Right lobe of liver (tissue), 6 donors: ENCODE measurements around the gene CCDC184. TPM values are rescaled to one million over a fixed set of nuclear protein-coding genes. Genes with fewer than 3 reads are reported as not detected.

Experiments used
- ATAC-seq, 4 donors: fragments of 200-7000 bp; cut with Tn5 transposase; one replicate each; pipeline ENCODE4 v1.9.1; 2020; ENCODE audit warnings: mild to moderate bottlenecking in 4 of 4, moderate library complexity in 4 of 4
- DNase-seq, 3 donors: peaks; one replicate each; pipeline ENCODE4 v3.0.0-alpha.2; 2020
- H3K27ac ChIP-seq, 3 donors: fragments of 200-600 bp; one replicate each; pipeline ENCODE4 v1.8.0; 2022
- H3K27me3 ChIP-seq, 2 donors: fragments of 200-600 bp; one replicate each; pipeline ENCODE4 v1.8.0; 2022
- H3K36me3 ChIP-seq, 4 donors: fragments of 200-600 bp; sonication (generic) in 1 of 4; one replicate each; pipeline versions ENCODE4 v1.5.1 to v1.8.0; 2017 to 2022; ENCODE audit warnings: control low read depth in 1 of 4
- H3K4me1 ChIP-seq, 4 donors: fragments of 200-600 bp; sonication (generic) in 1 of 4; one replicate each; pipeline versions ENCODE4 v1.5.1 to v1.8.0; 2017 to 2022; ENCODE audit warnings: control low read depth in 1 of 4
- H3K4me3 ChIP-seq, 3 donors: fragments of 200-600 bp; one replicate each; pipeline ENCODE4 v1.8.0; 2022
- H3K9me3 ChIP-seq, 4 donors: fragments of 200-600 bp; sonication (generic) in 1 of 4; one replicate each; pipeline versions ENCODE4 v1.5.1 to v1.8.0; 2017 to 2022; ENCODE audit warnings: control low read depth in 1 of 4
- POLR2A ChIP-seq: fragments of 450-650 bp; IDR thresholded peaks from one replicate; pipeline ENCODE4 v1.6.1; 2017; ENCODE audit warnings: antibody characterized with exemption, mild to moderate bottlenecking
- WGBS: methylation state at CpG from one replicate; pipeline ENCODE4 v1.1.6; 2018; ENCODE audit warnings: low coverage, low lambda C conversion rate; ENCODE audit not compliant: insufficient coverage; ENCODE audit errors: missing lambda C conversion rate; 5-methylcytosine and 5-hydroxymethylcytosine counted together
- intact Hi-C, 2 donors: fragments of 100-400 bp; cut with DNase I; formaldehyde crosslinking; loops; one replicate each; pipeline versions ENCODE4 v1.11.2 to v1.14.1; 2022
- long read RNA-seq: library from polyadenylated mRNA; unstranded; transcript quantifications from one replicate; pipeline ENCODE4 v2.0.0, GENCODE V29; 2019
- total RNA-seq, 6 experiments: library from RNA; depleted of rRNA in 2 of 6; stranded (reverse); fragments of >200 nt in 2 of 6; fragmentation: NEBNext Ultra II Directional in 3 of 6; extraction: Animal tissue kit (Norgen Biotek cat#: 25700) in 3 of 6; gene quantifications; one replicate each; pipeline versions ENCODE4 v1.1.0 to v1.2.4, GENCODE V29; 2016 to 2023
- TF ChIP-seq, protein P1 (sequence below), 4 donors: fragments of 200-600 bp in 3 of 4; fragments of 450-650 bp in 1 of 4; IDR thresholded peaks; one replicate each; pipeline versions ENCODE4 v1.5.1 to v1.8.0; 2016 to 2022; ENCODE audit warnings: antibody characterized with exemption in 4 of 4, mild to moderate bottlenecking in 2 of 4
- donor health status: DM: no; HTN: yes; CAD: no.
- donor health status: DM: no; HTN: no; CAD: no.
- donor health status: DM: no; HTN: no; CAD: no.
- donor health status: DM: no; HTN: yes; CAD: no.
- donor health status: DM: no; HTN: yes; CAD: no.

The CCDC184 gene
- under 1 TPM in 3 of 6 experiments, not detected in 3; 0.11 to 0.46 (median 0.23) TPM for total RNA-seq
- long read RNA-seq, result 0 reads

- Histone ChIP-seq H3K4me3 (peak within 1 kb of the TSS; percentile 39 to 56 (median 43)), H3K4me1 (peaks cover 0 to 12% (median 0%) of the 10 kb centered on the region in 4 donors), H3K27ac (no peak within 1 kb of the TSS), H3K27me3 (peaks cover 0 to 12% of the 10 kb centered on the region in 2 donors), H3K36me3 (no peaks in the 10 kb centered on the region), H3K9me3 (no peaks in the 10 kb centered on the region)
- no peak for TF ChIP-seq POLR2A
- TF ChIP-seq, protein P1, sequence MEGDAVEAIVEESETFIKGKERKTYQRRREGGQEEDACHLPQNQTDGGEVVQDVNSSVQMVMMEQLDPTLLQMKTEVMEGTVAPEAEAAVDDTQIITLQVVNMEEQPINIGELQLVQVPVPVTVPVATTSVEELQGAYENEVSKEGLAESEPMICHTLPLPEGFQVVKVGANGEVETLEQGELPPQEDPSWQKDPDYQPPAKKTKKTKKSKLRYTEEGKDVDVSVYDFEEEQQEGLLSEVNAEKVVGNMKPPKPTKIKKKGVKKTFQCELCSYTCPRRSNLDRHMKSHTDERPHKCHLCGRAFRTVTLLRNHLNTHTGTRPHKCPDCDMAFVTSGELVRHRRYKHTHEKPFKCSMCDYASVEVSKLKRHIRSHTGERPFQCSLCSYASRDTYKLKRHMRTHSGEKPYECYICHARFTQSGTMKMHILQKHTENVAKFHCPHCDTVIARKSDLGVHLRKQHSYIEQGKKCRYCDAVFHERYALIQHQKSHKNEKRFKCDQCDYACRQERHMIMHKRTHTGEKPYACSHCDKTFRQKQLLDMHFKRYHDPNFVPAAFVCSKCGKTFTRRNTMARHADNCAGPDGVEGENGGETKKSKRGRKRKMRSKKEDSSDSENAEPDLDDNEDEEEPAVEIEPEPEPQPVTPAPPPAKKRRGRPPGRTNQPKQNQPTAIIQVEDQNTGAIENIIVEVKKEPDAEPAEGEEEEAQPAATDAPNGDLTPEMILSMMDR (IDR thresholded peaks at IDR 0.05), result peak in 1 of 4 donors; percentile 18
- ATAC-seq, result peak; percentile 60 to 79 (median 72)
- intact Hi-C loops, result no loop called here
- 1% methylated on average over 24 of the region's 61 CpGs for WGBS
- peak; percentile 41 to 59 (median 53) for DNase-seq
Observed at GRCh38 chr12:48183091-48183875, at the start of gene CCDC184. TSS of gene CCDC184 (plus strand) at chr12:48183644. CDS start at chr12:48184123, 479 bp downstream.

GRCh38 chr12:48135027-48135426 lies 48.4 kb upstream of the CCDC184 start:
- Histone ChIP-seq H3K27me3 (no peaks in the 10 kb centered on the region), H3K9me3 (no peaks in the 10 kb centered on the region), H3K36me3 (no peaks in the 10 kb centered on the region), H3K4me1 (no peaks in the 10 kb centered on the region), H3K4me3 (no peak overlapping the region), H3K27ac (no peak overlapping the region)
- intact Hi-C loops, result no loop called here
- WGBS, result 100% methylated on average over 4 of the region's 5 CpGs
- DNase-seq, result no peak
- no peak for ATAC-seq
- no peak for TF ChIP-seq POLR2A
- TF ChIP-seq, protein P1 (IDR thresholded peaks at IDR 0.05), result no peak

- DNase-seq (no peak), ATAC-seq (no peak)
- H3K36me3 ChIP-seq, result peaks cover 0 to 27% (median 4%) of the 10 kb centered on the region in 4 donors
- no peaks in the 10 kb centered on the region for H3K9me3 ChIP-seq
- H3K27me3 ChIP-seq, result no peaks in the 10 kb centered on the region
- intact Hi-C loops, result no loop called here
- no peaks in the 10 kb centered on the region for H3K4me1 ChIP-seq
- H3K27ac ChIP-seq, result no peak overlapping the region
- no peak for TF ChIP-seq POLR2A
- TF ChIP-seq, protein P1 (IDR thresholded peaks at IDR 0.05), result no peak
- no peak overlapping the region for H3K4me3 ChIP-seq
- 92% methylated on average over 6 of the region's 7 CpGs for WGBS
Observed at GRCh38 chr12:48142818-48143674, 40.4 kb upstream of the CCDC184 start.

- DNase-seq (no peak), ATAC-seq (no peak)
- no peaks in the 10 kb centered on the region for H3K4me1 ChIP-seq
- TF ChIP-seq, protein P1 (IDR thresholded peaks at IDR 0.05), result no peak
- TF ChIP-seq POLR2A, result no peak
- peaks cover 0 to 35% (median 5%) of the 10 kb centered on the region in 4 donors for H3K36me3 ChIP-seq
- H3K4me3 ChIP-seq, result no peak overlapping the region
- 86% methylated on average over 1 of the region's 2 CpGs for WGBS
- intact Hi-C loops, result no loop called here
- no peak overlapping the region for H3K27ac ChIP-seq
- H3K9me3 ChIP-seq, result no peaks in the 10 kb centered on the region
- H3K27me3 ChIP-seq, result no peaks in the 10 kb centered on the region
Observed at GRCh38 chr12:48143898-48144297, 39.5 kb upstream of the CCDC184 start.
